HFF-Myc (cell line): ENCODE results near the gene MVD.

Experiments
- DNase-seq: peaks from one replicate; pipeline ENCODE4 v3.0.0-alpha.2; 2011; ENCODE audit warnings: low read depth; ENCODE audit errors: extremely low read depth
- H3K4me3 ChIP-seq: replicated peaks from 2 replicates; pipeline ENCODE4 v1.5.1; 2011; ENCODE audit warnings: low read depth, mild to moderate bottlenecking, control low read depth, low read length
- TF ChIP-seq, protein P1 (sequence below): IDR thresholded peaks from 2 replicates; pipeline ENCODE4 v1.5.1; 2012; ENCODE audit warnings: mild to moderate bottlenecking, low read depth, low read length, control low read depth; ENCODE audit errors: missing control alignments

Gene MVD

GRCh38 chr16:88691924-88692560 lies 29.2 kb upstream of the MVD start:
- DNase-seq, result no peak
- TF ChIP-seq, protein P1, sequence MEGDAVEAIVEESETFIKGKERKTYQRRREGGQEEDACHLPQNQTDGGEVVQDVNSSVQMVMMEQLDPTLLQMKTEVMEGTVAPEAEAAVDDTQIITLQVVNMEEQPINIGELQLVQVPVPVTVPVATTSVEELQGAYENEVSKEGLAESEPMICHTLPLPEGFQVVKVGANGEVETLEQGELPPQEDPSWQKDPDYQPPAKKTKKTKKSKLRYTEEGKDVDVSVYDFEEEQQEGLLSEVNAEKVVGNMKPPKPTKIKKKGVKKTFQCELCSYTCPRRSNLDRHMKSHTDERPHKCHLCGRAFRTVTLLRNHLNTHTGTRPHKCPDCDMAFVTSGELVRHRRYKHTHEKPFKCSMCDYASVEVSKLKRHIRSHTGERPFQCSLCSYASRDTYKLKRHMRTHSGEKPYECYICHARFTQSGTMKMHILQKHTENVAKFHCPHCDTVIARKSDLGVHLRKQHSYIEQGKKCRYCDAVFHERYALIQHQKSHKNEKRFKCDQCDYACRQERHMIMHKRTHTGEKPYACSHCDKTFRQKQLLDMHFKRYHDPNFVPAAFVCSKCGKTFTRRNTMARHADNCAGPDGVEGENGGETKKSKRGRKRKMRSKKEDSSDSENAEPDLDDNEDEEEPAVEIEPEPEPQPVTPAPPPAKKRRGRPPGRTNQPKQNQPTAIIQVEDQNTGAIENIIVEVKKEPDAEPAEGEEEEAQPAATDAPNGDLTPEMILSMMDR, result no peak
- H3K4me3 ChIP-seq, result no peak overlapping the region

GRCh38 chr16:88691129-88691813 lies 28.4 kb upstream of the MVD start:
- TF ChIP-seq, protein P1, result no peak
- no peak for DNase-seq

GRCh38 chr16:88690341-88691128 lies 27.6 kb upstream of the MVD start:
- no peak overlapping the region for H3K4me3 ChIP-seq
- TF ChIP-seq, protein P1, result no peak
- no peak for DNase-seq

More at GRCh38 chr16:88691129-88691813, 28.4 kb upstream of the MVD start:
- H3K4me3 ChIP-seq, result no peak overlapping the region

- no peak overlapping the region for H3K4me3 ChIP-seq
- TF ChIP-seq, protein P1, result no peak
- DNase-seq, result no peak
These were observed 25.3 kb upstream of the MVD start for GRCh38 chr16:88688013-88688778.

DNA sequence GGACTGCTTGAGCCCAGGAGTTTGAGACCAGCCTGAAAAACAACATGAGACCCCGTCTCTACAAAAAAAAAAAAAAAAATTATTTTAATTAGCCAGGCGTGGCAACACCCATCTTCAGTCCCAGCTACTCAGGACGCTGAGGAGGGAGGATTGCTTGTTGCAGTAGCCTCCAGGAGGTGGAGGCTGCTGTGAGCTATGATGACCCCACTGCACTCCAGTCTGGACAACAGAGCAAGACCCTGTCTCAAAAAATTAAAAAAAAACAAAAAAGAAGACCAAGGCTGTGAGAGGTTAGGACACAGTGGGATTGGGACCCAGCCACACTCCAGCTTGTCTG lies 24.8 kb upstream of the MVD start:
- DNase-seq, result no peak
- no peak overlapping the region for H3K4me3 ChIP-seq
- TF ChIP-seq, protein P1, result no peak

GRCh38 chr16:88687254-88687576 lies 24.3 kb upstream of the MVD start:
- H3K4me3 ChIP-seq, result no peak overlapping the region
- TF ChIP-seq, protein P1, result no peak
- no peak for DNase-seq
